GM21526 (cell line): ENCODE data around the gene TOLLIP.

ENCODE experiments used
- ATAC-seq: cut with Tn5 transposase; IDR thresholded peaks from one replicate; pipeline ENCODE4 v1.9.1; 2021; ENCODE audit warnings: moderate library complexity; ENCODE audit not compliant: unreplicated experiment, low FRiP score

The TOLLIP gene

DNA sequence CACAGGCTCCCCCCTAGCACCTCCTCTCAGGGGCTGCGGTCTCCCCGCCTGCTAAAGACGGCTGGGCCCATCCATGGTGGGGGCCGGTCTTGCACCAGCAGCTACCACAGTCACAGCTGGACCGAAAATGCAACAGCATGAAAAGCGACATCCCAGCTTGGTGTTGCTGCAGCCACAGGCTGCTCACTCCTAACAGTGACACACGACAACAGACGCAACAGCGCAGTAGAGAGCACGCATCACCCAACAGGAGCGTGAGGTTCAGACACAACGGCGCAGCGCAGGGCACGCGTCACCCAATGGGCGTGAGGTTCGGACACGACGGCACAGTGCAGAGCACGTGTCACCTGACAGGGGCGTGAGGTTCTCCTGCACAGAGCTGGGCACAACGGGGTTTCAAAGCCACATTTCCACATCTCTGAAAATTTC lies 24.1 kb downstream of the TOLLIP start:
- ATAC-seq: no peak

DNA sequence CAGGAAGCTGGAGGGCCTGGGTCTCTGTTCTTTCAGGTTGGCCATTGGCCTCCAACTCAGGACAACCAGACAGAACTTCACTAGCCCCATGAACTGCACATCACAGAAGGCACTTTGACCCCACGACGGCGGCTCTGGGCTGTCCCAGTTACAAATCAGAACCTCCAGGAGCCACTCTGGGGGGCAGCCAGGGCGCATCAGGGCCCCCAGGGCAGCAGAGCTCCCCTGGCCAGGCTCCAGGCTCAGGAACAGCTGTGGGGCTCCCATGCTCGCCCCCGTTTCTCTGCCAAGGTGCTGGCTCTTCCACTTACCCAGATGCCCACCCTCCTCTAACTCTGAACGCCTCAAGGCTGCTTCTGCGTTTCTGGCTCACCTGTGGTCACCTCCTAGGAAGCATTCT lies 25.5 kb downstream of the TOLLIP start:
- ATAC-seq: no peak

DNA sequence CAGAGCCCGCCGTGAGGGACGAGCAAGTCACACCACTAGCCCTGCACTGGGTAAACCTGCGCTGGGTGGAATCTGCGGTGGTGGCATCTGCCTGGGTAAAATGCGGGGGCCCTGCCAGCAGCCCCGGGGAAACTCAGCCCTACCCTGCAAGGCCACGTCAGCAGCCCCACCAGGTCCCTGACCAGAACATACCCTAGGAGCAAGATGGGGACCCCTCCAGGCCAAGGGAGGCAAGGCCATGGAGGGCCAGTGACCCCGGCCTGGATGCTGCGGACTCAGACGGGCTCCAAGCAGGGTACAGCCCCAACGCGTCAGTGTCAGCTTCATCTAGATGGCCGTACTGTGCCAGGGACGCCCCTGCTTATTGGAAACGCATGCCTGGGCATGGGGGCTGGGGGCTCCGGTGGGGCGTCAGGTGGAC lies 26.3 kb downstream of the TOLLIP start:
- ATAC-seq: no peak

DNA sequence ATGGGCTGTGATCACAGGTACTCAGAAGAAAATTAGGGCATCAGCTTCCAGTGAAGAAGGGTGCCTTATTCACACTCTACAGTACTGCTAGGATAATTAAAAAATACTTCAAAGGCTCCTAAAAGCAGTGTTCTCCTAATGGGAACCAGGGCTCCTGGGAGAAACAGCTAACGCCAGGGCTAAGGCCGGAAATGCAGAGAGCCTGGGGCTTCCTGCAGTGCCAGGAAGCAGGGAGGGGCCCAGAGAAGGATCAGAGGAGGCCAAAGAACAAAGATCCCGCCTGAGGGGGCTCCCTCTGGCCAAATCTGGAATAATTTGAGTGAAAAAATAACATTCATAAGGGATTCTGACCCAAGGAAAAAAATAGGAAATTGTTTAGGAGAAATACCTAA lies 27.5 kb downstream of the TOLLIP start:
- ATAC-seq: no peak

DNA sequence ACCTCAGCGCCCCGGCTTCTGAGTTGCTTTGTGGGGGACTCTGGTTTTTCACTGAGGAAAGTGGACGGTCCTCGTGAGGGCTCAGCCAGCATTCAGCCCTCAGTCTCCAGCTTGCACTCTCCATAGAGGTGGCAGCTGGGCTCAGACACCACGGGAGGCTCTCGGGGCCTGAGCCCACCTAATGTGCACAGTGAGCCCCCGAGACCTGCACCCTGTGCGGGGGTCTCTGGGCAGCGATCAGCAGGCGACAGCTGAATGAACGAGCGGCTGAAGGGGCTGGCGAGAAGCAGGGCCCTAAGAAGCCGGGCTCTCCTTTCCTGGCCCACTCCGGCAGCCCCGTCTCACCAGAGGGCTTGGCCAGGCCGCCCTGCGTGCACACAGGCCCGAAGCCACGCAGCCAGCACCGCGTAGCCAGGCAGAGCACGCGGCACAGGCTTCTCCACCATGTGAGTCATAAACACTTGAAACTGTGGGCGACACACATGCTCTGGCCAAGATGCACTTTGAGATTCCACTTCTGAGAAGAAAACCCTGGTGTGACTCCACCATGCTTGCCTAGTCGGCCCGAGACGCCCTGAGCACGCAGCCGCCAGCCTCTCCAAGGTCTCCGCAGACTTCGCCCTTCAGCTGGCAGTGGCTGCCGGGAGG lies 28.0 kb downstream of the TOLLIP start:
- no peak for ATAC-seq

DNA sequence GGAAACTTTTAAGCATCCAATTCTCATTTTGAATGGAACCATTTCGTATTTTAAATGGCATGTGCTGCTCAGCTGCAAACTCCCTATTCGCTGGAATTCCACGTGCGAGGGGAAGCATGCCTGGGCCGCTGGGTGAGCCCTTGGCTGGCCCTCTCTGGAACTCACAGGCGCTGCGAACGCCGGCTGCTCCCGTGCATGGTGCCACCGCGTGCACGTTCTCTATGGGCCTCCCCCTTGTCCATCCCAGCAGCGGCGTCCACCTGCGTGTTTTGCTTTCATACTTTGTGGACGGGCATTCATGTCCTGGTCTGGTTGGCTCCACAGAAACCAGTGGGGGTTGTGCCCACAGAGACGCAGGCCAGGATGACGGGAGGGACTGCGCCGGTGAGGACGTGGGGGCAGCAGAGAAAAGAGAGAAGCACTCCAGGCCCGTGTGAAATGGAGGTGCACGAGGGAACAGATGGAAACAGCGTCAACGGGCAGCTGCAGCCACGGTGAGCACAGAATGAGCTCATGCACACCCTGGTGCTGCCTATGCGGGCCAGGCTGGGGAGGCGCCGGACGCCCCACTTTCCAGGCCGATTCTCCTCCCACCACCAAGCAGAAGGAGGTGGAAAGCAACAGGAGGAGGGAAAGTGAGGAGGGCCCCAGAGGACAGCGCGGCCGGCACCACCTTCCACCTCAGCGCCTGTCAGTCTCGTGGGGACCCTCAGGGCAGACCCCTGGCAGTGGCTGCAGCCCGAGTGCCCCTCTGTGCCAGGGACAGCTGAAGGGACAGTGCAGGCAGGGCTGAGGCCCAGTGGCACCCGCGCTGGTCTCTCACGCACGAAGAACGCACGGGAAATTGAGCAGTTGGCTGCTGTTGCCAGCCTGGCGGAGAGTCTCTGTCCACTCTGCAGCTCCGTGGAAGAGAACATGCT lies 29.1 kb downstream of the TOLLIP start:
- ATAC-seq: no peak

DNA sequence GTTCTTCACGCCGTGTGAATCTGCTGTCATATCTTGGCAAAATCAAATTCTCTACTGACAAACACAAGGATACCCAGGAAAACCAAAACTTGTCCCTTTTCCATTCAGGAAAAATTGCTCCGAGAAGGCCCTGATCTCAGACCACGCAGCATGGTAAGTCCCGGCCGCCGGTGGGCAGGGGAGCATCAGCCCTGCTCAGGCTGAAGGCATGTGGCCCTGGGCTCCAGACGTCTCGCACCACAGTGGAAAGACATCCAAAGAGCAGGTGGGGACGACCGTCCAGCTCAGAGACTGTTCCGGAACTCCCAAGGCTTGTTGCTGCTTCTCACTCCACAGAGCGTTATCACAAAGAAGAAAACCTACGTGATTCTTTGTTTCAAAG lies 29.8 kb downstream of the TOLLIP start:
- ATAC-seq: no peak

DNA sequence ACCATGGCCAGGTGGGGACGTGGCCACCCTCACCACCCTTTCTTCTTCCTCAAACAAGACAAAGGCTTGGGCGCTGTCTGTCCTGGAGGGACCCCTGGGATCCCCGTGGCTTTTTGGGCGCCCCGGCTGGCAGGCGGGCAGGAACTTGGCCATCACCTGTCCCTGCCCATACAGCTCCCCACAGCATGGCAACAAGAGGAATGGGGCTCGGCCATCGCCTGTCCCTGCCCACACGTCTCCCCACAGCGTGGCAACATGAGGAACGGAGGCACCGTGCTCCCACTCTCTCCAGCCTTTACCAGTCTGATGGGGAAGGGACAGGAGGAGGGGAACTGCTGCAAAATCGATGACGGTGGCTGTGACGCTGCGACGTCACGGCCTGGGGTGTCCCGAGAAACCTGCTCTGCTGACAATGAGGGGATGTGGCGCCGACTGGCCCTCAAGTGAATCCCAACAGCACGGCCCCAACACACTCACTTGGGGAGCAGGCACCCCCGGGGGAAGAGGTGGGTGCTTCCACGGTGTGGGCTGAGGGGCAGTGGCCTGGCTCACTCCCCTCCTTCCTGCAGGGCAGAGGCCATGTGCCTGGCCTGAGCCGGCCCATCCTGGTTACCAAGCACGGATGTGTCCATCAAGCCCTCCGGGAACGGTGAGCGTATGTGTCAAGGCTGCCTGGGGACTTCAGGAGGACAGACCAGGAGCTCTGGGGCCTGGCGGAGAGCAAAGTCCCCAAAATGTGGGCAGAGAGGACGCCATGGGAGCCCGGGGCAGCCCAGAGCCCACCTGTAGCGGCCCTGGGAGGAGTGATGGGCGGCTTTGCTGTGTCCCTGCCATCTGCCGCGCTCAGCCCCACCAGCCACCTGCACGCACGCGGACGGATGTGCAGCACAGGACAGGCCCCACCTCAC lies 30.4 kb downstream of the TOLLIP start:
- ATAC-seq: no peak

DNA sequence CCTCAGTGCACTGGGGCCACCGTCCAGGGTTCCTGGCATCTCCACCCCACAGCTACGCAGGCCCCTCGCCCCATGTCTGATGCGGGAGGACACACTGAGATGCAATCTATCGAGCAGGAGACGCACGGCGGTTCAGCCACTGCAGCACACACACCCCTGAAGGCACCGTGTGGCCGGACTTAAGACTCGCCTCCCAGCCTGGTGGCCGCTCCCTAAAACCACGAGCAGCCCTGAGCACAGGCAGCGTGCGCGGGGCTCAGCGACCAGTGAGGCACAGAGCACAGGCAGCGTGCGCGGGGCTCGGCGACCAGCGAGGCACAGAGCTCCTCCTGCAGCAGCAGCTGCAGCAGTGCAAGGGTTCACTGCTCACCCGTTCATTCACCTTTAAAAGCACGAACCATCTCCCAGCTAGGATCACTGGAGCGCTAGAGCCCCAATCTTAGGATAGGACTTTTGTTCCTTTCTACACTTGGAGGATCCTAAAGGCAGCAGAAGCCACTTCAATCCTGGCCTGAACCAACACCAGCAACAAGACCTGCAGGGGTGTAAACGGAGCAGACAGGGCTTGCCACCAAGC lies 31.4 kb downstream of the TOLLIP start:
- no peak for ATAC-seq

DNA sequence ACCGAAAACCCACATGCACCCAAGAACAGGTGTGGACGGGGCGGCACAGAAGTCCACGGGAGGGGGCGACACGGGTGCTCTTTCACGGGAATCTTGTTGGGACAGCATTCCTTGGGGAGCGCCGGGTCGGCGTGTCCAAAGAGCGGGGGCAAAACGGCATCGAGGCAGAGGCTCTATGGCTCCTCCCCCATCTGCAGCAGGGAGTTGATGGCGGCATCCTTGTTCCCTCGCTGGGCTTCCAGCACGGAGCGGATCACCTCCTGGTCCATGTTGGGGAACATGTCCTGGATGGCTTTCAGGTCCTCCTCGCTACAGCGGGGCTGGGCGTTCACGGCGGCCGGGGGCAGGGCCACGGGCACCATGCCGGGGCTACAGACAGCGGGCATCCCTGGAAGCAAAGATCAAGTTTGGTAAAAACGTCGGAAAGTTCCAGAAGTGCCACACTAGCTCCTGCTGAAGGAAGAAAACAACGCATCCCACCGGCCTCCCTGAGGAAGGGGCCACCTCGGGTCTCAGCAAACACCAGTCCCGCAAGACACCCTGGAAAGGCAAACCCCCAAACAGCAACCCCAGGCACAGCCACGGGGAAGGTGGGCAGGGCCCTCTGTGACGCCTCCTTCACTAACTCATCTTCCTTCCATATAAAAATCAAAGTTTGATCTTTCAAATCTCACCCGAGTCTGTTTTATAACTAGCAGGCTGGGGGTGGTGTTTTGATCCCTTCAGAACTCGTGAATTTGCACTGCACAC lies 32.4 kb downstream of the TOLLIP start:
- ATAC-seq: no peak

DNA sequence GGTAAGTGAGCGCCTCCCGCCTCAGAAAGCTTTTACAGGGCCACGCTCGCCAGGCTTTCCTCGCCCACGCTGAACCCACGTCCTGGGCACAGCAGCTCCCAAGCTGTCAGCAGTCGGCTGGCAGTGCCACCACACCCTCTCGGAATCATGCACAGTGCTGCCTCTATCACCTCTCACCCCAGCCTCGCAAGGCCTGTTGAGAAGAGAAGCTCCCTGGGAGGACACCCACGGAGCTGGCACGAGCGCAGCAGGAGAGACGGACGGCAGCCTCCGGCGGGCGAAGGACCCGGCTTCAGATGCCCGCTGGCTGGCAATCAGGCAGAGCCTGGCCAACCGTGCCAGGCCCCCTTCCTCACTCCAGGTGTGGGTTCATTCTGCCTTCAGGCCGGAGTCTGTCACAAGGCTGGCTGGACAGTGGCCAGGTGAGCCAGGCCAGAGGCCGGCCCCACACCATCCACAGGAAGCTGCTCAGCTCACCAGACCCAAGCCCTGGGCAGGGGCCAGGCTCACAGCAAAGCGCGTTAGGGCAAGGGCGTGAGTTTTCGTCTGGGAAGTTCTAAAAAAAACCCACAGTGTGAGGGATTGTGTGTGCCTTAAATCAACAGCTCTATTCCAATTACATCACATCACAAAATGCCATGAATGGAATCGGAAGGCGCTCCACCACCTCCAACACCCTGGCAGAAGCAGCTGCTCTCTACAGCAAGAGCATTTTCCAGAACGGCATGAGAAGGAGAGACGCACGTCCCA lies 33.2 kb downstream of the TOLLIP start:
- ATAC-seq: no peak

DNA sequence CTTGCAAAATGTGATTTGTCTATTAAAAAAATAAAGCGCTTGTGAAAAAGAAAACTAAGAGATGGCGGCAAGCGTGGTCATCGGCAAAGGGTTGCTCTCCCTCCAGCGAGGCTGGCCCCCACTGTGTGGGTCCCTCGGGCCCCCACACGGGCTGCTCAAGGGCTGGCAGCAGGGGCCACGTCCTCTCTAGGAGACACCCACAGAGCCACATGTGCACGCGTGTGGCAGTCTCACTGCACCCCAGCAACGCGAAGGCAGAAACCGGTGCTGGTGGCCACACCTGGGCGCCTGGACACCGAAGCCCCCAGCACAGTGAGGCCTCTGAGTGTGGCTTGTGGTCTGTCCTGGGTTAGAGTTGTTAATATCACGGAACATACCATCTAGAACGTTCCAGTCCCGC lies 34.4 kb downstream of the TOLLIP start:
- no peak for ATAC-seq

DNA sequence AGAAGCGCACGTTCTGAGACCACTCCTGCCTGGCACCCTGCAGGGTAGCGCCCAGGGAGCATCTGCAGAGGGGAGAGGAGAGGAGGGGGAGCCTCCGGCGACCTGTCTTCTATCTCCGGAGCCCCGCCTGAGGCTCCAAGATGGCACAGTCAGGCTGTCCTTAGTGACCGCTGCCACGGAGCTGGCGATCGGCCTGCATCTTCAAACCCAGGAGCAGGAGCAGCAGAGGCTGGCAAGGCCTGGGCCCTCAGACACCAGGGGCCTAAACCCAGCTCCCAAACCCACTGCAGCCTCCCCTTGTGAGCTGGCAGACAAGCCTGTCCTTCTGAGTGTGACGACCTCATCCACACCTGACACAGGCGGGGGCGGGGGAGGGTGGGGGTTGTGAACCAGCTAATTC lies 34.9 kb downstream of the TOLLIP start:
- no peak for ATAC-seq

DNA sequence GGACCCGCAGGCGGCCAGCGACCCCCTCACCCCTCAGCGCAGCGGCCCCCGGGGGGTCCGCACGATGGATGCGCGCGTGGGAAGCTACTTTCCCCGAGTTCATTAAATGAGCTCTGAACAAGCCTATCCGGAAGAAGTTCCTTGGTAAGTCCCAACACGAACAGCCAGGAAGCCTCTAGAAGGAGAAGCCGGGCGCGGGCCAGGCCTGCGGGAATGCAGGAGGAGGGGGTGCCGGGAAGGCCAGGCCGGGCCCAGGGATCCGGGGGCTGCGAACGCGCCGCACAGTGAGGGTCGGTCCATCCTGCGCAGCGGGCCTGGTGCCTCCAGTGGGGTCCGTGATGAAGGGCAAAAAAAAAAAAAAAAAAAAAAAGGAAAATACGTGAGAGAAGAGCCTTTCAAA lies 36.9 kb downstream of the TOLLIP start:
- no peak for ATAC-seq

DNA sequence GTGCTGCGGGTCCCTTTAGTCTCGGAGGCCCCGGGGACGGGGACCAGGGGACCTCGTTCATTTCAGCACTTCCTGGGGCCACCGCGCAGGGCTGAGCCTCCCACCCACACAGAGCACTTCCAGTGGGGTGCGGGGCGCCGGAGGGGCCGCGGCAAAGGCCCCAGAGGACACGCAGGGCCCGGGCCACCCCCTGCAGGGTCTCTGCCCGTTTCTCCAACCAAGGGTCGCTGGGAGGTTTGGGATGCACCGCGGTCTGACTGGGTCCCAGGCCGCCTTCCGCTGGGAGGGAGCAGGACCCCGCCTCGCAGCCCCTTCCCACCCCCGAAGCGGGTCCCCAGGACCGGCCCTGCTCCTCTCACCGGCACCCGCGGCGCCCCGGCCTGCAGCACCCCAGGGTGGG lies 37.5 kb downstream of the TOLLIP start:
- ATAC-seq: no peak

DNA sequence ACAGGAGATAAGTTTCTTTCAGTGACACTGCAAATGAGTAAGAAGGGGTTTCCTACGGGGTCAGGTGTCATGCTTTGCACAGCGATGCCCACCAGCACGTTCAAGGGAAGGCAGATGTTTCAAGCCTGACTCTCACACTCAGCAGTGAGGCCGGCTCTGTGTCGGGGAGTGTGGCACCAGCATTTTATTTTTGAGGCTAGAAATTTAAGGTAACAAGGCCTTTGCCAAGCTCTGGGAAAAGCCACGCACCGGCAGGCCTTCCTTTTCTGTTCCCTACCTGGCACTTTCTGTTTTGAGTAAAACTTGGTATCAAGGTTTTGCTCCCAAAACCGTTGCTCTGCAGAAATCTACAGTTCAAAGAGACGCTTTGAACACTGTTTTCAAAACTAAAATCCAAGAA lies 38.0 kb downstream of the TOLLIP start:
- no peak for ATAC-seq

DNA sequence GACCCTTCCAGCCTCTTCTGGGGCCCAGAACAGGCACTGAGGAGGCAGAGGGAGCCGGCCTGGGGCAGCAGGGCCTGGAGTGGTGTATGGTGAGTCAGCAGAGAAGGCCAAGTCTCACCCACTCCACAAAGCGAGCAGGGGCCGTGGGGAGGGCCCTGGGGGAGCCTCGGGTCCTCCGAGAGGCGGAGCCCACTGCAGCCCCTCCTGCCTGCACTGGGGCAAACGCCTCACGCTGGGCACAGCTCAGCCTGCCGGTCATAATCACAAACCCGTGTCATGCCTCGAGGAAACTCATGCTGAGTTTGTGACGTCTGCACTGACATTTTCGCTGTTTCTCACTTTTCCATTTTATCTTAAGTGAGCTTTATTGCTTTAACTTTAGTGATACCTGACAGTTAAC lies 38.4 kb downstream of the TOLLIP start:
- no peak for ATAC-seq

DNA sequence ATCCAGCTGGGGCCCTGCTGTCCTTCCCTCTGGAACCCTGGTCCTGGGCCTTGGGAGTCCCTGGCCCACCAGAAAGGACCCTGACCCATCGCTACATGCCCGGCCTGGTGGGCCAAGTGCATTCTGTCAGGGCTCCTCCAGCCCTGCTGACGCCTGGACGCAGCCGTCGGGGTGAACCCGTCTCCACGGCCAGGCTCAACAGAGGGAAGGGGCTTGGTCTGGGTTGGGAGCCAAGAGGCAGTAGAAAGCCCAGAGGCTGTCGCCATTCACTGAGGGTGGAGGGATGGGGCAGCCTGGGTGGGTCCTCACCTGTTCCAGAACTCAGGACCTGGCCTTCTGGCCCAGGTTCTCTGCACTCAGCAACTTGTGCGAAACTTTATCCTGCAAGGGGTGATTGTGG lies 39.0 kb downstream of the TOLLIP start:
- no peak for ATAC-seq

DNA sequence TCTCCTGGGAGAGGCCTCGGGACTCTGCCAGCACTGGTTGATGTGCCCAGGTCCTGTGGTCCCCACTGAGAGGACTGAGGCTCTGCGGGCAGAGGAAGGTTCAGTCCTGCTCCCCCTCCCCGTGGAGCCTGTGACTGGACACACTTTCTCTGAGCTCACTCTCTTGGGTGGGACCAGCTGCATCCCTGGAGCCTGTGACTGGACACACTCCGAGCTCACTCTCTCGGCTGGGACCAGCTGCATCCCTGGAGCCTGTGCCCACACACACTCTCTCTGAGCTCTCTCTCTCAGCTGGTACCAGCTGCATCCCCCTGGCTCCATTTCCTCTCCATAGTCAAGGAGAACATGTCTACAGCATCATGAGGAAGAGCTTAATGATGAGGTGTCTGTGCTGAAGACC lies 39.5 kb downstream of the TOLLIP start:
- ATAC-seq: no peak
